Prostate gland (tissue), 2 donors: Measurements from ENCODE around the gene APOA1.

Experiments used
- CTCF ChIP-seq, 4 experiments: fragments of 200-600 bp in 2 of 4; fragments of 450-650 bp in 2 of 4; sonication (generic) in 2 of 4; IDR thresholded peaks; 1 replicate in 3 of 4; 2 replicates in 1 of 4; pipeline ENCODE4 v1.5.1; 2016 to 2019; ENCODE audit warnings: antibody characterized with exemption in 4 of 4, mild to moderate bottlenecking in 2 of 4, moderate library complexity in 2 of 4
- POLR2A ChIP-seq: fragments of 450-650 bp; IDR thresholded peaks from one replicate; pipeline ENCODE4 v1.6.1; 2016; ENCODE audit warnings: antibody characterized with exemption, mild to moderate bottlenecking

- TF ChIP-seq POLR2A, result no peak
- no peak for TF ChIP-seq CTCF (IDR thresholded peaks at IDR 0.05)
Measured at GRCh38 chr11:116876656-116877055, 39.2 kb upstream of the APOA1 start.
